ELR (cell line): ENCODE data around the gene MYO1E.
"Not testable (repeated sequence)": the region's sequence is repeated elsewhere in the genome, so short reads cannot be mapped to it uniquely, and the experiment has no call there.

Source experiments
- DNase-seq: peaks from one replicate; pipeline ENCODE4 v3.0.0-alpha.2; 2015; ENCODE audit warnings: low read depth

MYO1E gene

DNA sequence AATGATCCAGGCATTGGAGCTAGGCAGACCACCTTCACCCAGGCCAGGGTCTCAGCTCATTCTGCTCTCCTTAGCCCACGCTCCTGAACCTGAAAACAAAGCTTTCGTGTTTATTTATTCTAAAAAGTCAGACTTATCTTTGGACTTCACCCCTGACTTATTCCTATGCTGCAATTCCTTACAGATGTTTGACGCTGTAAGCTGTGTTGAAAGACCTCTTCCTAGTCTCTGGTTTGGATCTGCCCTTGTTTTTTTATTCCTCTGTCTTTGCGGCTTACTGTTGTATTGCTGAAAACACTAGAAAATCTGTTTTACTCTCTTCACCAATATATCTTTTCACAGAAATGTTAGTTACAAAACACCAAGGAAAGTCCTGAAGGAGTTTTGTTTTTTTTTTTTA is 206.5 kb downstream of the MYO1E start:
- no peak for DNase-seq

DNA sequence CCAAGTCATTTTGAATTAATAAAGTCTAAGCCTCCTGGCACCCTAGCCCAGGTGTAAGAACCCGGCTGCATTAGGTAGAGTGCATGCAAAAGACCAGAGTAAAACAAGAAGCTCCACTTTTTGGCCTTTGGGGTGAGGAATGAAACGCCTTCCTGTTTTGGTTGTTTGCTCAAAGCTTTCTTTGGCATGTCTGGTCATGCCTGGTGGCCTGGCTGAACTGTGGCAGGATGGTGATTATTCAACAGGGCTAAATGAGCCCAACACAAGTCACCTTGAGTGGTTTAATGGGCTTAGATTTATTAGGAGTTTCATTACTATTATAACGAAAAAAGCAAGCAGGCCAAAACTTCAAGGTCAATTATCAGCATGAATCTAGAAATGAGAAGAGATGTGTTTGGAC is 206.9 kb downstream of the MYO1E start:
- DNase-seq, result no peak

DNA sequence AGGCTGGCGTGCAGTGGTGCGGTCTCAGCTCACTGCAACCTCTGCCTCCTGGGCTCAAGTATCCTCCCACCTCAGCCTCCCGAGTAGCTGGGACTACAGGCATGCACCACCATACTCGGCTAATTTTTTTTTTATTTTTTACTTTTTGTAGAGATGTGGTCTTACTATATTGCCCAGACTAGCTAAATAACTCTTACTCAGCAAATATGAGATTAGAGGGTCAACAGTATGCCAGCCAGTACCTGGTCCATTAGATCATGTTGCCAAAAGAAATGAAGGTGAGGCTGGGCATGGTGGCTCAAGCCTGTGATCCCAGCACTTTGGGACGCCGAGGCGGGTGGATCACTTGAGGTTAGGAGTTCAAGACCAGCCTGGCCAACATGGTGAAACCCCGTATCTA is 210.6 kb downstream of the MYO1E start:
- not testable (repeated sequence) for DNase-seq

DNA sequence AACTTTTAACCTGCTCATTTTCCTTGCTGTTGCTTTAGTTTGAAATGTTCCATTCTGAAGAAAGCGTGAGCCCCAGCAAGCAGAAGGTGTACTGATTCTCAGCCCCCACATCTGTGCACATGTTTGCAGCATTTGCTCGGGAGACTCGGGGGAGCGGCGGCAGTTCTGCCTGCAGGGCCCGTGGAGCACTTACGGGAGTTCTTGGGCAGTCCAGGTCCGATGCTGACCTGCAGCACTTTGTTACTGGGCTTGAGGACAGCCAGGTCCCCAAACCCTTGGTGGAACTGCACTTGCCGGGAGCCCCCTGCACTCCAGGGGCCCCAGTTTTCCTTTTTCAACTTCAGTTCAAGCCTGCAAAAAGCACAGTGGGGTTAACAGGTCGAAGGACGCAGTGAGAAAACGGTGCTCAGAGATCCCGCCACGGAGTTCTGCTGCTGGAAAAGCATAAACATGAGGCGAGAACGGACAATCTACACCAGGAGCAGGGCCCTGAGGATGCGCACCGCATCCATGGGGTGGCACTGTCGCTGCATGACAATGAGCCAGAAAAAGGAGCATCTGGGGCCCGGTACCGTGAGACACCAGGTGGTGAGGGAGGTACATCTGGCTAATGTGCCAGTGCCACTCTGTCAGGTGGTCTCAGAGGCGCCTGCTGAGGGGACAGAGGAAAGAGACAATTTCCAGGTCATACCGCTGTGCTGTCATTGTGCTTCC is 211.6 kb downstream of the MYO1E start:
- peak; percentile 43 for DNase-seq

DNA sequence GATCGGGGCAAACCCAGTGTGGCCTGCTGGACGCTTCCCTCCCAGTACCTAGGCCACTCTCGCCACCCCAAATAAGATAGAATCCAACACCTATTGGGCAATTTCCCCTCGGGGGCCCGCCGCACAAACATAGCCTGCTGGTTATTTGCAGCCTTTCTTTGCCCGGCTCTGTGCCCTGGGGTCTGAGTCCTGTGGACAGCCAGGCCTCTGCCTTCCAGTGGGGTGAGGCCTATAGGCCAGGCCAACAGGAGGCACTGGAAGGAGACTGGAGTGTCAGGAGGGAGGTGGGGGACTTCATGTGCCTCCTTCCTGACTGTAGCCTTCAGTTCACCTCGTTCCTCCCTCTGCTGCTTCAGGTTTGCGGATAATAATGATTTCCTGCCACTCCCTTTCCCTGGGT is 213.5 kb downstream of the MYO1E start:
- no peak for DNase-seq

DNA sequence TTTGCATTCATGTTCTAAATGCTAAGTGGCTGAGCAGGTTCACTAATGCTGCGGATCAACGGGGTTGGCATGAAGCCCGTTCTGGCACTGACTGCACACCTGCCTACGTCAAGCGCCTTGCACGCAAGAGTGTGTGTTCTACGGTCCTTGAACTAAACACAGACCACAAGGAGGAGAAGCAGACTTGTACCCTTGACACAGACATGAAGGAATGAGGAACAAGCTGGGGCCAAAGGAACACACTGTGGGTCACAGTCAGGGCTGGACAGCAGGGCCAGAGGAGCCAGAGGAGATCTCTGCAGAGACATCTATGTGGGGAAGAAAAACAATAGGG is 214.0 kb downstream of the MYO1E start:
- DNase-seq, result no peak

DNA sequence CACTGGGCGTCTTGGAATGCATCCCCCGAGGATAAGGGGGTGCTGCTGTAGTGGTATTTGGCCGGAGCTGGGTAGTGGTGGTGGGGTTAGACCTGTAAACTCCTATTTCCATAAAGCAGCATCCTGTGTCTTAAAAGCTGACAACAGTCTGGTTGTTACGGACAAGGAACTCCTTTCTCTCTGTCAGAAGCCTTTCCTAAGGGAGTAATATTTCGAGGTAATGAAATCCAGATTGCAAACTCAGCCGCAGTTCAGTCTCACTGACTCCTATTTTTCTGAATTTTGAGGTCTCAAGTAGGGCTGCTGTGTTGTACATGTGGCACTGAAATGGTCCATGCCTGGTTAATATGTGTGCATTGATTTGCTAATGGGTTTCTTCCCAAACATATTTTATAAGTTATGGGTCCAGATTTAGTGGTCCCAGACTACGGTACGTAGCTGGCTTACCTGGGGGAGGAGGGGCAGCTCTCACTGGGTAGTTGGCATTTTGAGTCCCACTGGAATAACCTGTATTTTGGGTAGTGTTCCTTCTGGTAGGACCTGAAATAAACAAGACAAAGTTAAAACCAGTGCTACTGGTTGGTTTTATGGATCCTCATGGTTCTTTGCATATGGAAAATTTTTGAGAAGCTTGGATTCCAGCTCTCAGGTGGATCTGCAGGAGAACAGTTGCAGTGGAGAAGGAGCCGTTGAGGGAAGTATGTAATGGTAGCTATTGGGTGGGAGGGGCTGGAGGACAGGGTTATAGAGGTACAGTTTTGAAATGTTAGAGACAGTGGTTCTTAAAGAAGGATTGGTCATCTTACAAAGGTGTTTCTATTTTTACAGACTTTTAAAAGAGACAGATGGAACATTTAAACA is 214.6 kb downstream of the MYO1E start:
- DNase-seq, result no peak

DNA sequence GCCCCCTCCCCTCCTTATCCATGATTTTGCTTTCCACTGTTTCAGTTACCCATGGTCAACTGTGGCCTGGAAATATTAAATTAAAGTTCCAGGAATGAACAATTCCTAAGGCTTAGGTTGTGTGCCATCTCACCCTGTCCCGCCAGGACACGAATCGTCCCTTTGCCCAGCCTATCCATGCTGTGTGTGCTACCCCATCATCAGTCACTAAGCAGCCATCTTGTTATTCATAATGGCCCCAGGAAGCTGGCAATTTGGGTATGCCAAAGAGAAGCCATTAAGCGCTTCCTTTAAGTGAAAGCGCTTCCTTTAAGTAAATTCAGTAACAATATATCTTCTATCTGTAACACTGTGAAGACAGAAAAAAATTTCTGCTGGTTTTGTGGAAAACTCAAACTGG is 215.3 kb downstream of the MYO1E start:
- no peak for DNase-seq

DNA sequence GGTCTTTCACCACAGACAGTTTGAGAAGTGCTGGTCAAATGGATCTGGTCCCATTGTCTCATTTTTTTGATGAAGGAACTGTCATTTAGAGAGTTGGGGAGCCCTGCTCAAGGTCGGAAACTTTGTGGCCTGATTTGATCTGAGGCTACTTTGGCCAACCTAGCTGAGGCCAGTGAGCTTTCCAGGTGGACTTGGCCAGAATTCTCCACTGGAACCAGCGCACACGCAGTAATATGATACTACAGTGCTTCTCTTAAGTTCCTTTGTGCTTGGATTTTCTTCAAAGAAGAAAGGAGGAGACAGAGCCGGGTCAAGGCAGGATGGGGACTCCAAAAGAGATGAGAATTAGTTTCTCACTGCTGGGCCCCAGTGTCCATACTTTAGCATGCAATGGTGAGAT is 217.2 kb downstream of the MYO1E start:
- no peak for DNase-seq

DNA sequence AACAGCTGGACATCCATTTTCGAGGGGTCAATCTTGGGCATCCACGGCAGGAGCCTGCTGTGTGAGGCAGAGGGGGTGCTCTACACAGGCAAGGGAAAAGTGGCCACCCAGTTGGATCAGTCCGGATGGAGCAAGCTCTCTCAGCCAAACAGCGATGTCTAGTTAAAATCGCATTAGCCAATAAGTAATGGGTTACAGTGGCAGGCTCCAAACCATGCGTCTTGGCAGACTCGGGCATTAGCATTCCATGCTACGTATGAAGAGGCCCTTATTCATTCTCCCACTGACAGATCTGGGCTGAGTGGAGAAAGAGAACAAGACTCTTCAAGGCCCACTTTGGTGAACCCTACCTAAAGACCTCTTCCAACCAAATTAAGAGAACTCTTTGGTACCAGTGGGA is 218.4 kb downstream of the MYO1E start:
- DNase-seq, result no peak

DNA sequence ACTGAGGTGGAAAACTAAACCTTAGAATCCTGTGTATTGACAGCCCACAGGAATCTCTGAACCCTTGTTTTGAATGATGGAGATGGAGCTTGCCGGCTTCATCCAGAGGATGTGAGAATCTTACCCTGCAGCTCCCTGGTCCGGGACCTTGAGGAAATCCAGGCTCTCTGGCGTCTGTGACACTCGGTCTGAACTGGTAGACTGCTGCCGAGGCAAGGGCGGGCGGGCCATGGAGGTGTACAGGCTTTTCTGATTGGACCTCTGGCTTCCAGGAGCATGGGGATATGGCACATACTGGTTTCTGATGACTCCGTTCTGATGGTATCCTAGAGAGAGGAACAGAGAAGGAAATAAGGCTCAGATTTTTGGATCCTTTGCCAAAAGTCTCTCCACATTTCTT is 219.2 kb downstream of the MYO1E start:
- no peak for DNase-seq

DNA sequence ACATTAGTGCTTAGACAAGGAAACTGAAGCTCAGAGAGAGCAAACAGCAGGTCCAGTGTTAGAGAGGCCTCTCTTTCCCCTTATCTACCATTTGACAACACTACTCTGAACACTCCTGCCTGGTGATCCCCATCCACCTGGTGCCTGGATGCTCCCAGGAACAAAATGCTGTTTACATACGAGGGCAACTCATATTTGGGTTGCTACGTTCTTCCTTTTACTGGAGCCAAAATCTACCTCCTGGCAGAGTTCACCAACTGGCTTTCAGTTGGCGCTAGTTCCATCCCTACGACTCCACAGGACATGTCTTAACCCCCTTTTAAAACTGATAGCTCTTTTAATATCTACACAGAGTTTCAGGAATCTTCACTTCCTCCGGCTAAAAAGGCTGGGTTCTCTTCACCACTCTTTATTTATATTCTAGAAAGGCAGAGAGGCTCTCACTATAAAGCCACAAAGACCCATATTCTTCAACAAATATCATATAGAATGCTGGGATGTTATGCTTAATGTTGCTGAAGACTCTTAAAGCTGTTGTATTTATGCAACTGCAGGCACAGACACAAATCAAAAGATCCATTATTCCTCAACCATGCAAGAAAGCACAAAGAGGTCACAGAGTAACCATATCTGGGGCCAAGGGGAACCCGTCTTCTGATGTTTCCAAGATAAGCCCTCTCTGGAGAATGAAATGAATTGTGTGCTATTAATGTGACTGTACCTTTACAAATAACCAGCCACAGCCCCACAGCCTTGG is 219.8 kb downstream of the MYO1E start:
- no peak for DNase-seq

DNA sequence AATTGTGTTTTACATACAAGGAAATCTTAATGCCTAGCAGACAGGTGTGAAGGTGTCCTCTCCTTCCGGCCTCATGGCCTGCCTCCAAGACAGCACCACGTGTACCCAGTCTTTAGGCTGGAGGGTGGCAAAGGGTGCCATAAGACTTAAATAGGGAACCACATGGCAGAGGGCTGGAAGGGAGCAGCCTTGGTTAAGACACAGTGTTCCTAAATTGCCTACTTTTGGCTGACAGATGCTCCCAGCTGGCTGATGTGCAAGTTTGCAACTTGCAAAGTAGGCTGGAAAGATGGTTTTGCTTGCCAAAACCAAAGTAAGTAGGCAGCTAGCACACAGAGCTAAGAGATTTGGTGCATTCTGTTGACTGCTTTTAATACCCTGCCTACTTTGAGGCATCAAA is 222.5 kb downstream of the MYO1E start:
- no peak for DNase-seq

DNA sequence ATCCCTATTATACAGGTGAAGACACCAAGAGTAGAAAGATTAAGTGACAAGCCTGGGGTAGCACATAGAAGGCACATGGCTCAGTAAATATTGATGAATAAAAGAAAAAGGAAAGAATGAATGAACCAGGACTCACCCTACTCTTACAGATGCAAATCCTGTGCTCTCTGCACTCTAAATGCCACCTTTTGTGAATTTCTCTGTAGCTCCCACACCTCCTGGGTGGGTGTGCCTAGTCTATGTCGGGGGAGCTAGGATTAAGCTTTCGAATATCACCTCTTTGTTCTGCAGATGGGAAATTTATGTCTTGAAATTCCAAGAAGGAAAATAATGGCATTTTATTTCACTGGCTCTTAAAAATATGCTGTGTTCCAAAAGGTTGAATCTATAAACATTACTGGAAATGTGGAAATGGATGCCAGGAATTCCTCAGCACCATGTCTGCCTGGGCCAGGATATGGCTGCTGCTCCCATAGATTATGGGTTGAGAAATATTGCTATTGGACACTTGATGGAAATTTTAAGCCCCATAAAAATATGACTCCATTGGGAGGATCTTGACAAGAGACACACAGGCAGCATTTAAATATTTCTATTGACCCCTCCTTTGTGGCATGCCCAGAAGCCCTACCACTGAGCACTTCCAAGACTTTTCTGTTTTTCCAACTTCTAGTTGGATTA is 224.4 kb downstream of the MYO1E start:
- DNase-seq, result no peak

DNA sequence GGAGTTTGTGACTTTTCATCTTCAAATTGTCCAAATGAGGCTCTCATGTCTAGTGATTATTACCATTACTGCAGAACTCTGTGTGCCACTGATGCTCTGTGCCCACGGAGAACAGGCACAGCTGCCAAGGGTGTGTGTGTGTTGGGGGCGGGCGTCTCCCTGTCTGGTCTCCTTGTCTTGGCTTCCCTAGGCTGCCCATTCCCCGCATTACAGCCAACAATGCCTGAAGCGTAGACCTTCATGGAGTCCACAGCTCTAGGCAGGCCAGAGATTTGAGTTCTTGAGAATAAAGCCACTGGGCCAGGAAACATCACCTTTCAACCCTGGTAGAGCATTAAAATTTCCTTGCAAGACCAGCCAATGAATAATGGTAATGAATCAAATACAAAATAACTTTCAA is 225.0 kb downstream of the MYO1E start:
- no peak for DNase-seq

DNA sequence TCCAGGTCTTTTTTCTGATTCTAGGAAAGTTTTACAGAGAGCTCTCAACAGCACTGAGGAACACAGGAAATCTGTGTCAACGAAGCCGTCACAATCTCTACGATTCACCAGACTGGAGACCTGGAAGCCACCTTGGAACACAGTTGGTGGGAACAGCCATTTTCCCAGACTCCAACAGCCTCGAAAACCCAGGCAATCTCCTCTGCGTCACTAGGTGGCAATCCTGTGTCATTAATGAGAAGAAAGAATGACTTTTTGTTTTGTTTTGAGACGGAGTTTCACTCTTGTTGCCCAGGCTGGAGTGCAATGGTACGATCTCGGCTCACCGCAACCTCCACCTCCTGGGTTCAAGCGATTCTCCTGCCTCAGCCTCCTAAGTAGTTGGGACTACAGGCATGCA is 228.1 kb downstream of the MYO1E start:
- DNase-seq, result peak; percentile 32

DNA sequence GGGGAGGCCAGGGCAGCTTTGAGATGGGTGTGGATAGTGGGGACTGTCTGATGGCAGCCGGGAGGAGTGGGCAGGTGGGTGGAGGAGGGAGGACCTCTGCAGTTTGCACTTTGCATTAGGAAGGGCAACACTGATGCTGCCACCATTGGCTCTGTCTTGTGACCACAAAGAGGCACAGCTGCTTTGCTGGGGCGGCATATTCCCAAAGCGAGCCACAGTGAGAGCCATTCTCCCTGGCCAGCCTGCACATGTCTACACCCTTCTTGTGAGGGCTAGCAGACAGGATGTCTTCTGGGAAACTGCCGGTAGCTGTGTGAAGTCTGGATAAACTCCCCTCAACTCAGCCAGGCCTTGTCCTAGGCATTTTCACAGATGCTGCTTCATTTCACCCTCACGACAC is 229.4 kb downstream of the MYO1E start:
- no peak for DNase-seq

DNA sequence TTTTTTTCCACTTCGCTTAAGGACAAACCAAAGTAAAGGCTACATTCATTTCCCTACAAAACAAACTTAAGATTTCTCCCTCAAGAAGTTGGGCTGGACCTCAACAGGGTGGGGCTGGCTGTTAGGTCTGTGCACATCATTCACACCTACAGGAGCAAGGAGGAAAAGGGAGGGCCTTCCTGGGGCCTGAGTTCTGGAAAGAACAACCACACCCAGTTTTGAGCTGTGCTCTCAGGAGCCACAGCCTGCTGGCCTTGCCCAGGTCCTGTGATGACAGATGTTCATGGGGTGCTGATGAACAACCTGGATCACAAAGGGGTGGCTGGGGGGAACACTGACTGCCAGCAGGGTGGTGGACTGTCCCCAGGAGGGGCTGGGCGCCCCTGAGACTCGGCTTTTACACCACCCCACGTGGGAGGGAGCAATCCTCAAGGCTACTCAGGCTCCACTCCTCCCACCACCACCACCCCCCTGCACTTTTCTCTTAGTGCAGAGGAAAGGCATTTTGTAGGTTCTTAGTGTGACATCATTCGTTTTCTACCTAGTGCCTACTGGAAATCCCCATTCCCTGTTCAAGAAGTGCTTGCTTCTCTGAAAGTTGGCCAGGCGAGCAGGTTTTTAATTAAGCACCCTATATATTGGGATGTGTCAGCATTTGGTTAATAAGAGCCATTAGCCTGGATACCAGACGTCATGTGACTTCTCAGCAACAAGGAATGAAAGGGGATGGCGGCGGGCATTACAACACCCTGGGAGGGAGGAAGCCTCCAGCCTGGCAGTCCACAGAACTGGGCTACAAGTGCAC is 232.0 kb downstream of the MYO1E start:
- DNase-seq, result no peak

DNA sequence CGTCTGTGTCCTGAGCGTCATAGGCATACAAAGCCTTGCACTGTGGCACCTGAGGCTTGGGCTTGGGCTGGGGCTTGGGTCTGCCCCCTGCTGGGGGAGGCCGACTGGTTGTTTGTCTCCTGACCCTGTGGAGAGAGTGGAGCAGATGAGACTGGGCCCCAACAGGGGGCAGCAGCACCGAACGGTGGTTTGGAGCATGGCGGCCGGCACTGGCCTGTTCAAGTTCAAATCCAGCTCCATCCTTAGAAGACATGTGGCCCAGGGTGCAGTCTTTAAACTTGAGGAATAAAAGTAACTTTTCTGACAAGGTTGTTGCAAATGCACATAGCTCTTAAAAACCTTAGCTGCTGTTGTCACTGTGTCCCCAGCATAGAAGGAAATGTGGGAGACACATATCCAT is 234.4 kb downstream of the MYO1E start:
- DNase-seq, result peak; percentile 66

DNA sequence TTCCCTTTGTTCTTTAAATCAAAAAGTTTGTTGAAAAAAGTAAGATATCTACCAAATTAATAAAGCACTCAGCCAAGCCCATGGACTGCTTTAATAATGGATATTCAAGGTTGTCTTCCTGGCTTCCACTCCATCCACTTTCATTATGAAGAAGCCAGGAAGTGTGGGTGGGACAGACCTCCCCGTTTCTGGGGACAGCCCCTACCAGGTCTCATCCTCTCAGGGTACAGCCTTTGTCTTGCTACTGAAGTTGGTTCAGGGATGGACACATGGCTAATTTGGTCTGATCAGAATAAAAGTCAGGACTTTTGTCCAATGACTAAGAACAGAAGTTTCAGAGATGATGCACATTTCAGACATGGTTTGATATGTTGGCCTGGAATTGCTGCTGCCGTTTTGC is 235.1 kb downstream of the MYO1E start:
- DNase-seq, result no peak

DNA sequence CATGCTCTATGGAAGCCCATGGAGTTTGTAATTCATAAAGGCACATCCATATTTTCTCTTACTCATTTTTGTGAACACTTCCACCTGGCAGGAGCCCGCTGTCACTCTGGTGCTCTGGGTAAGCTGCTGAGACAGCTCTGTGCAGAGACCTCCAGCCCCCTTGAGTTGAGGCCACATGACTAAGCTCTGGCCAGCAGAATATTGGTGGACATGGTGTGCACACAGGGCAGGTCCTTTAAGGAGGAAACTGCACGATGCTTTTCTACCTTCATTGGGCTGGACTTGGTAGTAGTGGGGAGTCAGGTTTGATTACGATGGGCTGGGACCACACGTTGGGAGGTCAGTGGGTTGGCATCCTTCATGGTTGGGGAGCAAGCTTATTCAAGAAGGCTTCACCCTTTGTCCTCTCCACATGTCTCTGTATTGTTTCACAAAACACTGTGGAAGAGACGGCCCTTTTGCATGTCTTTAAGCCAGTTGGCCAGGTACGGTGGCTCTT is 238.7 kb downstream of the MYO1E start:
- DNase-seq, result no peak
